GM18909 (cell line): ENCODE measurements around the gene PTN.
"Not testable (repeated sequence)": the region's sequence is repeated elsewhere in the genome, so short reads cannot be mapped to it uniquely, and the experiment has no call there.

Source experiments
- ATAC-seq: cut with Tn5 transposase; IDR thresholded peaks from one replicate; pipeline ENCODE4 v1.9.1; 2021; ENCODE audit warnings: mild to moderate bottlenecking; ENCODE audit not compliant: unreplicated experiment, poor library complexity

Gene PTN

GRCh38 chr7:137269240-137269639 lies 74.3 kb downstream of the PTN start:
- ATAC-seq = no peak

GRCh38 chr7:137268001-137268865 lies 75.3 kb downstream of the PTN start:
- not testable (repeated sequence) for ATAC-seq

- no peak for ATAC-seq
Measured at GRCh38 chr7:137266764-137267163, 76.8 kb downstream of the PTN start.

DNA sequence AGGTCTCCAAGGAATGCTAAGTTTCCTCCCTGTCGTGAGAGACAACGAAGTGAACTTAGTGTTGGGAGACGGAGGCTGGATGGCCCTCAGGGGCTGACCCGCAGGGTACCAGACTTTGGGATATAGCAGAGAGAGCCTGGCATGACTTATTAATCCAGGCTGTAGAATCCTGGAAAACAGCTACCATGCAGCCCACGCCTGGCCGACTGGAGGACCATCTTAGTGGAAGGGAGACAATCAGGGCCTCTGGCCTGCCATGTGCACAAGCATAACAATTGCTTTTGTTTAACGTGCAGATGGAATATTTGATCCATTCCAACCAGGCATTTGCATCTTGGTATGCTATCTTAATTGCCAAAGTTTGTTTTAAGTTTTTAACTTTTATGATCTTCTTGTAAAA lies 78.1 kb downstream of the PTN start:
- ATAC-seq = not testable (repeated sequence)

GRCh38 chr7:137262599-137262998 lies 80.9 kb downstream of the PTN start:
- ATAC-seq = no peak

- no peak for ATAC-seq
Measured at GRCh38 chr7:137258552-137258951, 85.0 kb downstream of the PTN start.

DNA sequence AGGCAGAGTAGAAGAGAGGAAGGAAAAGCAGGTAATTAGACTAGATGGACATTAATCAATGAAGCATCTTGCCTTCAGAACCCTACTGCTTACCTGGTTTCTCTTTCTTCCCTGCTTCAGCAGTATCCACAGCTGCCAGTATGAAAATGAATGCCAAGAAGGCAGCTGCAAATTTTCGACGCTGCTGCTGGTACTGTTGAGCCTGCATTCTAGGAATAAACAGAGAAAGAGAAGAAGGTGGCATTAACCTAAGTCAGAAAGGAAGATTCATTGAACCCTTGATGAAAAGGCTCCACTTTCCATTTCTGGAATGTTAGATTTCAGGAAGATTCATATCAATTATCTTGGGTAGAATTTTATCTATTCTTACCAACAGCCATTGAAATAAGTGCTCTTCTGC lies 88.8 kb downstream of the PTN start:
- no peak for ATAC-seq

- no peak for ATAC-seq
Measured at GRCh38 chr7:137245890-137246289, 97.6 kb downstream of the PTN start.

DNA sequence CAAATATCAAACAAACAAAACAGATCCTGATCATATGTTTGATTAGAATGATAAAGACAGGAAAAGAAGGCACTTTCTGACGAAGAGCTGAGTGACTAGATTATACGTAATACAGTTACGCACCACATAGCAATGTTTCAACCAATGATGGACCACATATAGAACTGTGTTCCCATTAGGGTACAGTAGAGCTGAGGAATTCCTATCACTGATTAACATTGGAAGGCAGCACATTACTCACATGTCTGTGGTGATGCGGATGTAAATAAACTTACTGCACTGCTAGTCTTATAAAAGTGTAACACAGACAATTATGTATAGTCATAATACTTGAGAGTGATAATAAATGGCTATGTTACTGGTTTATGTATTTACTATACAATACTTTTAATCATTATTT lies 98.3 kb downstream of the PTN start:
- no peak for ATAC-seq

DNA sequence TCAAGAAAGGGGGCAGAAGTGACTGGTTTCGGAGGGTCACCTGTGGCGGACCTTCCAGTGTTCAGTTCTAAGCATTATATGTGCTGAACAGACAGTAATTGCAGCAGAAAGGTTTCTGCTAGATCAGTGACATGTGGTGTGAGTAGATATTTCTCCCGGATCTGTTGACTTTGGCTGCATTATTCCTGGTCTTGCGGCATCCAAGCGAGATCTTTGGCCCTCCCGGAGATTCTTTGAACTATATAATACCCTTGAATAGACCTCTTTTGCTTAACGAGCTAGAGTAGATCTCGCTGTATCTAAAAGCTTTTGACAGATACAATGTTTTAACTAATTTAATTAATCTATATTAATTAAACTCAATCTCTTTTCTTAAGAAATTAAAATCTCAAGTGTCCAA lies 99.8 kb downstream of the PTN start:
- no peak for ATAC-seq

DNA sequence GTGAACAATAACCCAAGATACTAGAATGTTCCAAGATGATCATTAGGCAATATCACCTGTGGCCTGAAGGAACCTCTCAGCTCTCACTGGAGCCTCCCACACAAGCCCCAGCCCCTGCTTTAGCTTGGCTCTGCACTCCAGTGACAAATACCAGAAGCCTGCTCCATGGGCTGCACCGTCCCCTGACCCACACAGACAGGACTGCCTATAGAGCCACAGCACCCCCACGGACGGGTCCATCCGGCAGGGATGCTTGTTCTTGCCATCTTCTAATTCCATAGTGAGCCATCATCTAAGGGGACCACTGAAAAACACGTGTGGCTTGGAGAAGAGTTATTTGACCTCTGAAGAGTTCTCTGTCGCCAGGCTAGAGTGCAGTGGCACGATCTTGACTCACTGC lies 100.9 kb downstream of the PTN start:
- no peak for ATAC-seq

- ATAC-seq = no peak
Measured at GRCh38 chr7:137241655-137242360, 101.7 kb downstream of the PTN start.

DNA sequence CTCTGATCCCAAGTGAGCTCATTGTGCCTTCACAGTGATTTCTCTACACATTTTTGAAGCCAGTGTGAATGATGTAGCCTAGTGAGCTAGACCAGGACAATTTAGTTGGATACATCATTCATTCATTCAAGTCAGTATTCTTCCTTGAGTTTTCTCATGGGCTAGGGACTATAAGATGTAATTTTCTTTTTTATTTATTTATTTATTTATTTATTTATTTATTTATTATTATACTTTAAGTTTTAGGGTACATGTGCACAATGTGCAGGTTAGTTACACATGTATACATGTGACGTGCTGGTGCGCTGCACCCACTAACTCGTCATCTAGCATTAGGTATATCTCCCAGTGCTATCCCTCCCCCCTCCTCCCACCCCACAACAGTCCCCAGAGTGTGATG lies 104.3 kb downstream of the PTN start:
- ATAC-seq = not testable (repeated sequence)

DNA sequence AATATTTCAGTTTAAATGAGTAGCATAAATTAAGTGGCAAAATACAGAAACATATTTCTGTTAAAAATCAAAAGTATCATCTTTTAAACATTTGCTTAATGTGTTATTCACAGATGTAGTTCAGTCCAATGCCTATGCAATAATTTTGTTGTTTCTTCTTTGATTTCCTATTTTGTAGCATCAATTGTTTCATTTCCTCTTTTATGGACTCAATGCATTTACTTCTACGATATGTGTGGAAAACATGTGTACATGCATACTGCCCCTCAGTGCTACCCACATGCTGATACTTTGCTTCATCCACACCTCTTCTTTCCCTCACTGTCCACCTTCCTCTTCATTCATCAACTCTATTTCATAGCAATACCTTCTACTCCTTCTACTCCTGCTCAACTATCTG lies 108.1 kb downstream of the PTN start:
- ATAC-seq = no peak

GRCh38 chr7:137231167-137231566 lies 112.4 kb downstream of the PTN start:
- ATAC-seq = no peak

- no peak for ATAC-seq
Measured at GRCh38 chr7:137221467-137221866, 122.1 kb downstream of the PTN start.

DNA sequence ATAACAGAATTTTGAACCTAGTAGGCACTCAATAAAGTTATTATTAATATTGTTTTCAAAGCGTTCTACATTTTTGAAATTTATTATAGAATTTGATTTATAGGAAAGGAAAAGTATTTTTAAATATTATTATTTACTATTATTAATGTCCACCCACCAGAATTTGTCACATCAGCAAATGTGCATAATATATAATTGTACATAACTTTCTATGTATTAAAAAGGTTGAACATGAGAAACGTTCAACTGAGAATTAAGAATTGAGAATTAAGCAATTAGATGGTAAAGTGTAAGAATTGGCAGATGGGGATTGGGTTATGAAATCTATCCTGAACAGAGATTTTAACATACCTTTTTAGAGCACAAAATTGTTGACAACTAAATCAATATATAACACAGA lies 129.8 kb downstream of the PTN start:
- ATAC-seq = no peak

DNA sequence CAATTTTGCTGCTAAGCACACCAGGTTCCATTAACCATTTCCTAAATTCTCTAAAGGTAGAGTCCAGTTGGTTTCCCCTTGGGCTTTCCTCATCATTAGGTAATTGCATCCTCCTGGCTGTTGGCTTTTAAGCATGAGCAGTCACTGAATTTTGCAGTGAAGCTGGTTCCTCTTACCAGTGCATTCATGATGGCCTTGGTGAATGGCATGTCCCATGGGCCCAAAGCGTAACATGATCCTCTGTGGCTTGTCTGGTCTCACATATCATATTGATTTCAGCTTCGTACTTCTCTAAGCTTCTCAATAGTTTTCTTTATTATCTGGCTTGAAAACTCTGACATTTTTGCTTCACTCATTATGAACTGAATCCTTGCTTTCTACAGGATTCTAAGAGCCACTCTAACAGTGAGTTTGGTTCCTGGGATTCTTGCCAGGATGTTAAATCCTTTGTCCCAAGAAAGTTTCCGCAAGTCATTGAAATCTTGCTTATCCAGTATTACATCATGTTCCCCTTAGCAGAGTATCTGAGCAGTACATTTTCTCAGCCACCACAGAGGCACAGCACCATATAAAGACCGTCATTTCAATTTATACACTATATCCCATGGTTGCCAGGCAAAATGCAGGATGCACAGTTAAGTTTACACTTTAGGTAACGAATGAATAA lies 134.2 kb downstream of the PTN start:
- no peak for ATAC-seq

- no peak for ATAC-seq
Measured at GRCh38 chr7:137206770-137207169, 136.8 kb downstream of the PTN start.

DNA sequence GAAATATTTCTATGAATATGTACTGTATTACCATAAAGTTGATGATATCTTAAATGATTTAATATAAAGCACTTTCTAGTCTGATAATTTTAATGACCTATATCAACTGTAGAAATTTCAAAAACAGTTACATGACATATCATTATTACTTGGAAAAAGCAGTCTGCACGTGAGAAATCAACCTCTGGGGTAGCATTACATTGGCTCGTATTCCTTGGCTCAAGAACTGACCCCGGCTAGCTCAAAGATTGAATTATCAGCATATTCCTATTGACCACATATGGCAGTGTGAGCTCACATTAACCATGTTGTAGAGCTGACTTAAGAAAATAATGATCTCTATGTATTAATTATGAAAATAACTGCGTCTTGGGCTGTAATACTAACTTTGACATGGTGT lies 139.3 kb downstream of the PTN start:
- no peak for ATAC-seq

GRCh38 chr7:137203351-137203750 lies 140.2 kb downstream of the PTN start:
- no peak for ATAC-seq
